ENCODE measurements around the gene HNRNPL. TPM values are rescaled to one million over a fixed set of nuclear protein-coding genes. Genes with fewer than 3 reads are reported as not detected.

Gene HNRNPL
- total and polyA plus RNA-seq, 10 of the 15 experiments (the other 5 are each of a cell fraction or from before 2014, with no cell fraction given), result 32.5 to 512 (median 306) TPM

DNA sequence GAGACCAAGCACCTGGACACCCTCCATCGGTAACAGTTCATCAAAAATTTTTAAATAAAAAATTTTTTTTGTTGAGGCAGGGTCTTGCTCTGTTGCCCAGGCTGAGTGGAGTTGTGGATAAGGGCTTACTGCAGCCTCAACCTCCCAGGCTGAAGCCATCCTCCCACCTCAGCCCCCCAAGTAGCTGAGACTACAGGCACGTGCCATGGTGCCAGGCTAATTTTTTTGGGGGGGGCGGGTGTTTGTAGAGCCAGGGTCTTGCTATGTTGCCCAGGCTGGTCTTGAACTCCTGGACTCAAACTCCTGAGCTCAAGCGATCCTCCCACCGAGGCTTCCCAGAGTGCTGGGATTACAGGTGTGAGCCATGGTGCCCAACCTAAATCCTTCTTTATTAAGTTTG is 56.1 kb downstream of the HNRNPL start:
- POLR2A ChIA-PET, result no interaction called here
- Histone ChIP-seq H2AFZ (ENCODE audit: control insufficient read depth, low read depth, low read length) (no peak overlapping the region), H3K9me3 (replicated peaks; ENCODE audit: control insufficient read depth, insufficient read depth, low read length) (no peaks in the 10 kb centered on the region; the same call in 2 of the 3 replicates), H3K4me3 (no peak overlapping the region), H4K20me1 (ENCODE audit: control insufficient read depth, insufficient read depth) (no peaks in the 10 kb centered on the region), H3K27ac (ENCODE audit: control insufficient read depth, insufficient read depth) (no peak overlapping the region), H3K9ac (ENCODE audit: control insufficient read depth, insufficient read depth, low read length) (no peak overlapping the region), H3K27me3 (replicated peaks in 1 of 2; ENCODE audit: control insufficient read depth in 2 of 2, insufficient read depth in 2 of 2, low read length in 1 of 2) (no peaks in the 10 kb centered on the region), H3K36me3 (ENCODE audit: control insufficient read depth in 2 of 2, insufficient read depth in 2 of 2, low read length in 1 of 2) (no peaks in the 10 kb centered on the region), H3K4me2 (ENCODE audit: control insufficient read depth, insufficient read depth) (no peak overlapping the region), H3K4me1 (ENCODE audit: control insufficient read depth, insufficient read depth, low read length) (no peaks in the 10 kb centered on the region), H3K79me2 (ENCODE audit: control insufficient read depth, insufficient read depth, low read length) (no peaks in the 10 kb centered on the region)
- ATAC-seq (no peak), FAIRE-seq (no peak), DNase-seq (ENCODE audit: low read depth, low spot score) (no peak)
- CTCF ChIA-PET, result no interaction called here
- no TSS peak for BruUV-seq (replicated peaks)
- intact Hi-C loops (cut with micrococcal nuclease; ENCODE audit: unreplicated experiment), result no loop called here
- TF ChIP-seq RAD51 (IDR thresholded peaks at IDR 0.05) (no peak), ZNF274 (IDR thresholded peaks at IDR 0.05; ENCODE audit: insufficient read depth, insufficient read length) (no peak), YBX1 (IDR thresholded peaks at IDR 0.05) (no peak), RBBP5 (conservative IDR thresholded peaks at IDR 0.05) (no peak), TBL1XR1 (IDR thresholded peaks at IDR 0.05; ENCODE audit: low read depth, low read length) (no peak), STAT3 (IDR thresholded peaks at IDR 0.05; ENCODE audit: low read depth, low read length) (no peak), ZBTB33 (IDR thresholded peaks at IDR 0.05) (no peak), ZSCAN29 (IDR thresholded peaks at IDR 0.05) (no peak), EED (IDR thresholded peaks at IDR 0.05; ENCODE audit: low read depth) (no peak), NR2C1 (IDR thresholded peaks at IDR 0.05) (no peak), ZNF24 (IDR thresholded peaks at IDR 0.05) (no peak), RAD21 (IDR thresholded peaks at IDR 0.05; ENCODE audit: insufficient read depth, low read depth, low read length) (no peak)
- TF ChIP-seq, protein P1, sequence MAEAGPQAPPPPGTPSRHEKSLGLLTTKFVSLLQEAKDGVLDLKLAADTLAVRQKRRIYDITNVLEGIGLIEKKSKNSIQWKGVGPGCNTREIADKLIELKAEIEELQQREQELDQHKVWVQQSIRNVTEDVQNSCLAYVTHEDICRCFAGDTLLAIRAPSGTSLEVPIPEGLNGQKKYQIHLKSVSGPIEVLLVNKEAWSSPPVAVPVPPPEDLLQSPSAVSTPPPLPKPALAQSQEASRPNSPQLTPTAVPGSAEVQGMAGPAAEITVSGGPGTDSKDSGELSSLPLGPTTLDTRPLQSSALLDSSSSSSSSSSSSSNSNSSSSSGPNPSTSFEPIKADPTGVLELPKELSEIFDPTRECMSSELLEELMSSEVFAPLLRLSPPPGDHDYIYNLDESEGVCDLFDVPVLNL (IDR thresholded peaks at IDR 0.05; ENCODE audit: low read depth, low read length), result no peak
- SMC1A ChIA-PET (ENCODE audit: uncharacterized antibody, unreplicated experiment), result no interaction called here
- in situ Hi-C loops (cut with MboI), result no loop called here
- RAD21 ChIA-PET (ENCODE audit: unreplicated experiment), result no interaction called here
- 93% methylated on average over 5 of the region's 5 CpGs for WGBS (ENCODE audit: insufficient coverage, insufficient replicate concordance, low lambda C conversion rate, missing lambda C conversion rate)
